ENCODE results near the gene ST8SIA6.

The ST8SIA6 gene

GRCh38 chr10:17474595-17475323 lies 20.4 kb upstream of the ST8SIA6 start:
- no peak for DNase-seq (ENCODE audit: extremely low read depth, low read depth)
- no peak overlapping the region for H3K4me3 ChIP-seq (replicated peaks; ENCODE audit: low read depth, low read length)
- TF ChIP-seq, protein P1, sequence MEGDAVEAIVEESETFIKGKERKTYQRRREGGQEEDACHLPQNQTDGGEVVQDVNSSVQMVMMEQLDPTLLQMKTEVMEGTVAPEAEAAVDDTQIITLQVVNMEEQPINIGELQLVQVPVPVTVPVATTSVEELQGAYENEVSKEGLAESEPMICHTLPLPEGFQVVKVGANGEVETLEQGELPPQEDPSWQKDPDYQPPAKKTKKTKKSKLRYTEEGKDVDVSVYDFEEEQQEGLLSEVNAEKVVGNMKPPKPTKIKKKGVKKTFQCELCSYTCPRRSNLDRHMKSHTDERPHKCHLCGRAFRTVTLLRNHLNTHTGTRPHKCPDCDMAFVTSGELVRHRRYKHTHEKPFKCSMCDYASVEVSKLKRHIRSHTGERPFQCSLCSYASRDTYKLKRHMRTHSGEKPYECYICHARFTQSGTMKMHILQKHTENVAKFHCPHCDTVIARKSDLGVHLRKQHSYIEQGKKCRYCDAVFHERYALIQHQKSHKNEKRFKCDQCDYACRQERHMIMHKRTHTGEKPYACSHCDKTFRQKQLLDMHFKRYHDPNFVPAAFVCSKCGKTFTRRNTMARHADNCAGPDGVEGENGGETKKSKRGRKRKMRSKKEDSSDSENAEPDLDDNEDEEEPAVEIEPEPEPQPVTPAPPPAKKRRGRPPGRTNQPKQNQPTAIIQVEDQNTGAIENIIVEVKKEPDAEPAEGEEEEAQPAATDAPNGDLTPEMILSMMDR (IDR thresholded peaks at IDR 0.05; ENCODE audit: low read depth, low read length, missing control alignments): no peak

- no peak overlapping the region for H3K4me3 ChIP-seq (replicated peaks; ENCODE audit: low read depth, low read length)
- TF ChIP-seq, protein P1 (IDR thresholded peaks at IDR 0.05; ENCODE audit: low read depth, low read length, missing control alignments): no peak
- DNase-seq (ENCODE audit: extremely low read depth, low read depth): no peak
Observed at GRCh38 chr10:17473228-17473950, 19.0 kb upstream of the ST8SIA6 start.

DNA sequence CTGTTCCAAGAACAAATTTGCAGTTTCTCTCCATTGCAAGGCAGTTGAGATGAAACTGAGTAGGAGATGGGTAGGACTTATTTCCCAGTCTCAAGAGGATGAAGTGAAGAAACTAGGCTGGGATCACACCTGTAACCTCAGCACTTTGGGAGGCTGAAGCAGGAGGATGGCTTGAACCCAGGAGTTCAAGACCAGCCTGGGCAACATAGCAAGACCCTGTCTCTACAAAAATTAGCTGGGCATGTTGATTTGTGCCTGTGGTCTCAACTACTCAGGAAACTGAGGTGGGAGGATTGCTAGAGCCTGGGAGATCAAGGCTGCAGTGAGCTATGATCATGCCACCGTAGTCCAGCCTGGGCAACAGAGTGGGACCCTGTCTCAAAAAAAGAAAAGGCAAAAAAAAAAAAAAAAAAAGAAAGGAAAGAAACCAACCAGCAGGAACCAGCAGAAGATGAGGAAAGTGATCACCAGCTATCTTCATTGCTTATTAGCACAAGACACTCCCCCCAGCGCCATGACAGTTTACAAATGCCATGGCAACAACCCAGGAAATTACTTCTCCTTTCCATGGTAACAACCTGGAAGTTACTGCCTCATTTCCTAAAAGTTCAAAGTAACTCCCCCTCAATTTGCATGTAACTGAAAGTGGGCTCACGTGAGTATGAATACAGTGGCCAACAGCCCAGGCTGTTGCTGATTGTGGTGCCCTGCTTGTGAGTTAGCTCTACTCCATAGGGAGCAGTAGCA lies 18.3 kb upstream of the ST8SIA6 start:
- TF ChIP-seq, protein P1 (IDR thresholded peaks at IDR 0.05; ENCODE audit: low read depth, low read length, missing control alignments): no peak
- DNase-seq (ENCODE audit: extremely low read depth, low read depth): no peak
- no peak overlapping the region for H3K4me3 ChIP-seq (replicated peaks; ENCODE audit: low read depth, low read length)

- DNase-seq (ENCODE audit: extremely low read depth, low read depth): no peak
- TF ChIP-seq, protein P1 (IDR thresholded peaks at IDR 0.05; ENCODE audit: low read depth, low read length, missing control alignments): no peak
- no peak overlapping the region for H3K4me3 ChIP-seq (replicated peaks; ENCODE audit: low read depth, low read length)
Observed at GRCh38 chr10:17470246-17470645, 15.9 kb upstream of the ST8SIA6 start.

GRCh38 chr10:17465328-17466125 lies 11.1 kb upstream of the ST8SIA6 start:
- DNase-seq (ENCODE audit: extremely low read depth, low read depth): no peak
- no peak overlapping the region for H3K4me3 ChIP-seq (replicated peaks; ENCODE audit: low read depth, low read length)
- TF ChIP-seq, protein P1 (IDR thresholded peaks at IDR 0.05; ENCODE audit: low read depth, low read length, missing control alignments): no peak

DNA sequence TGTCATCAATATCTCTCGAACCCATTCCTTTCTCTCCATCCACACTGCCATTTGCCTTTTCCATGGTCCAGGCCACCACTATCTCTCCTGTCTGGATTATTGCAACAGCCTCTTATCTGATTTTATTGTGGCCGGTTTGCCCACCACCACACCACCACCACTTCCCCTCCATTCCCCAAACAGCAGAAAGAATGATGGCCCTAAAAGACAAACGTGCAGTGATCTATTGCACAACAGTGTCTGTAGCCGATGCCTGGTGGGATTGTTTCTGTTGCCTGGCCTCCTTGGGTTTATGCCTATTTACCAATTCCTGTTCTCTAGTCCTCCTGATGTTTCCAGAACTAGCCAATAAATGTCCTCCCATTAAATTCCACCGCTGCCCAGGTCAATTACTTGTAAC lies 10.2 kb upstream of the ST8SIA6 start:
- TF ChIP-seq, protein P1 (IDR thresholded peaks at IDR 0.05; ENCODE audit: low read depth, low read length, missing control alignments): no peak
- H3K4me3 ChIP-seq (replicated peaks; ENCODE audit: low read depth, low read length): no peak overlapping the region
- DNase-seq (ENCODE audit: extremely low read depth, low read depth): no peak
